Peyer's patch (tissue), 4 donors: ENCODE measurements around the gene SMURF2. TPM values are rescaled to one million over a fixed set of nuclear protein-coding genes. Genes with fewer than 3 reads are reported as not detected.

Experiments used
- DNase-seq, 3 donors: peaks; one replicate each; pipeline ENCODE4 v3.0.0-alpha.2; 2017 to 2019
- H3K27ac ChIP-seq, 4 donors: fragments of 200-600 bp; sonication (generic); one replicate each; pipeline ENCODE4 v1.5.1; 2016 to 2019
- H3K27me3 ChIP-seq, 2 donors: fragments of 200-600 bp; sonication (generic); one replicate each; pipeline ENCODE4 v1.5.1; 2019
- H3K36me3 ChIP-seq, 3 donors: fragments of 200-600 bp; sonication (generic); one replicate each; pipeline ENCODE4 v1.5.1; 2016 to 2019
- H3K4me1 ChIP-seq, 4 donors: fragments of 200-600 bp; sonication (generic); one replicate each; pipeline ENCODE4 v1.5.1; 2016 to 2019
- H3K4me3 ChIP-seq, 4 donors: fragments of 200-600 bp; sonication (generic); 1 replicate in 3 of 4; 2 replicates in 1 of 4; pipeline ENCODE4 v1.5.1; 2016 to 2019; ENCODE audit warnings: mild to moderate bottlenecking in 1 of 4
- H3K9me3 ChIP-seq, 4 donors: fragments of 200-600 bp; sonication (generic); one replicate each; pipeline ENCODE4 v1.5.1; 2016 to 2019; ENCODE audit warnings: mild to moderate bottlenecking in 1 of 4
- POLR2A ChIP-seq, 2 donors: fragments of 450-650 bp; IDR thresholded peaks; one replicate each; pipeline ENCODE4 v1.5.1; 2017; ENCODE audit warnings: antibody characterized with exemption in 2 of 2, mild to moderate bottlenecking in 2 of 2, moderate library complexity in 2 of 2
- small RNA-seq, 2 donors: library from RNA; depleted of rRNA; stranded (forward); fragments of <200 nt; gene quantifications; one replicate each; pipeline ENCODE3, GENCODE V24; 2016
- total RNA-seq, 4 donors: library from RNA; depleted of rRNA; stranded (reverse); fragments of >200 nt; gene quantifications; one replicate each; pipeline ENCODE4 v1.1.0, GENCODE V29; 2016
- TF ChIP-seq, protein P1 (sequence below), 6 experiments: fragments of 450-650 bp in 4 of 6; fragments of 200-600 bp in 2 of 6; sonication (generic) in 1 of 6; IDR thresholded peaks; one replicate each; pipeline ENCODE4 v1.5.1; 2017 to 2019; ENCODE audit warnings: antibody characterized with exemption in 6 of 6, mild to moderate bottlenecking in 3 of 6, moderate library complexity in 1 of 6

SMURF2 gene
- total RNA-seq, 4 donors from 2014 or later: 34.3 to 41.6 (median 37.5) TPM

DNA sequence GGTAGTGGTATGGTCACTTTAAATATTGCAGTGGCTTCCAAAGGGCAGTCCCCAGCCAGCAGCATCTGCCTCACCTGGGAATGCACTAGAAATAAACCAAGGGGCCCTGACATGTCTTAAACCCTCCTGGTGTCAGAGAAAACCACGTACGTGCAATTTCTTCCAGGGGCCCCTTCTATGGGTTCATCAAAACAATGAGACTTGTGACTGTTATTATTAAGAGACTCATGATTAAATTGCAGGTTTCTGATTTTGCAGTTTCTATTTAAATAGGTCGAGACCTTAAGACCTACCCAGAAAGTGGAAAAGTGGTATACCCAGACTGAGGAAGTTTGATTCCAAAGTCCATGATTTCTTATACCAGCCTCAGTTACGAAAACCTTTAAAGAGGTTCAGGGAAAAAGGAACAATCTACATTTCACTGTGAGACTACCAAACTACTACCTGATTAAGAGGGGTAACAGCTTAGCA lies 164.5 kb downstream of the SMURF2 start:
- peaks cover 0 to 55% (median 3%) of the 10 kb centered on the region in 3 donors for H3K36me3 ChIP-seq
- H3K27me3 ChIP-seq: no peaks in the 10 kb centered on the region
- H3K27ac ChIP-seq: peak overlapping the region; percentile 66 to 92 (median 84)
- no peak for DNase-seq
- no peak for TF ChIP-seq POLR2A (IDR thresholded peaks at IDR 0.05)
- TF ChIP-seq, protein P1, sequence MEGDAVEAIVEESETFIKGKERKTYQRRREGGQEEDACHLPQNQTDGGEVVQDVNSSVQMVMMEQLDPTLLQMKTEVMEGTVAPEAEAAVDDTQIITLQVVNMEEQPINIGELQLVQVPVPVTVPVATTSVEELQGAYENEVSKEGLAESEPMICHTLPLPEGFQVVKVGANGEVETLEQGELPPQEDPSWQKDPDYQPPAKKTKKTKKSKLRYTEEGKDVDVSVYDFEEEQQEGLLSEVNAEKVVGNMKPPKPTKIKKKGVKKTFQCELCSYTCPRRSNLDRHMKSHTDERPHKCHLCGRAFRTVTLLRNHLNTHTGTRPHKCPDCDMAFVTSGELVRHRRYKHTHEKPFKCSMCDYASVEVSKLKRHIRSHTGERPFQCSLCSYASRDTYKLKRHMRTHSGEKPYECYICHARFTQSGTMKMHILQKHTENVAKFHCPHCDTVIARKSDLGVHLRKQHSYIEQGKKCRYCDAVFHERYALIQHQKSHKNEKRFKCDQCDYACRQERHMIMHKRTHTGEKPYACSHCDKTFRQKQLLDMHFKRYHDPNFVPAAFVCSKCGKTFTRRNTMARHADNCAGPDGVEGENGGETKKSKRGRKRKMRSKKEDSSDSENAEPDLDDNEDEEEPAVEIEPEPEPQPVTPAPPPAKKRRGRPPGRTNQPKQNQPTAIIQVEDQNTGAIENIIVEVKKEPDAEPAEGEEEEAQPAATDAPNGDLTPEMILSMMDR (IDR thresholded peaks at IDR 0.05): no peak
- H3K9me3 ChIP-seq: no peaks in the 10 kb centered on the region
- H3K4me1 ChIP-seq: peaks cover 0 to 60% (median 9%) of the 10 kb centered on the region in 4 donors
- peak overlapping the region; percentile 62 to 90 (median 70) for H3K4me3 ChIP-seq

DNA sequence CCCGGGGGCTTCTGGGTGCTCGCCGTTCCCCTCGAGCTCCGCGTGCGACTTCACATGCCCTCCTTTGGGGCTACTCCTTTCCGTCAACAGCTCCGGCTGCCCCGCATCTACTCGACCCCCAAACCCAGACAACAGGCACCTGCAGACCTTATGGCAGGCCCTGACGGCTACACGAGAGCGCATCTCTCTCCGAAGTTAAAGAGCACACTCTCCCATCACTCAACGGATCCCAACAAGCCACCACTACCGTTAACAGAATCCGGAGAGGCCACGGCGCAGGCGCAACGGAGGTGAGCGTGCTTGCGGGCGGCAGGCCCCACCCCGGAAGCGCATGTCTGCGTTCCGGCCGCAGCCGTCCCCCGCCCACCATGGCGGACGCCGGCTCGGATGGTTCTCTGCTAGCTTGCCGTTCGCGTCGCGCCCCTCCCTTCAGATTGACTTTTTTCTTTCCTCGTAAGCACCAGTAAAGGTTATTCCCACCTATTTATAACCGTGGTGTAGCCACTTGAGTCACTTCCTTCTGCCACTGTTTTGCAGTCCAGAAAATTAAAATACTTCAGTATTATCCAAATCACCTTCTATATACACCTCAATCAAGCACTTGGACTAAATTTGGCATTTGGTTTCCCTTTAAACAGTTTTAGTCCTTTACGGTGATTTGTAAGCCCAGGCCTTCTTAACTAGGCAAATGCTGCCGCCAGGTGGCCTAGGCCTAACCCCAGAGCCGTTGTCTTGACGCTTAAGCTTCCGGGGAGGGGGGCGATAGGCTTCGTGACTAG lies 165.1 kb downstream of the SMURF2 start, which contains the start of gene POLG2:
POLG2 (minus strand) TSS at position 269 of the 779 bp plus-strand sequence; CDS start at position 183, 86 bp downstream.
- Histone ChIP-seq H3K27me3 (no peaks in the 10 kb centered on the region), H3K9me3 (no peaks in the 10 kb centered on the region), H3K36me3 (peaks cover 0 to 49% (median 3%) of the 10 kb centered on the region in 3 donors), H3K4me3 (peak within 1 kb of the TSS; percentile 62 to 90 (median 70)), H3K4me1 (peaks cover 0 to 55% (median 9%) of the 10 kb centered on the region in 4 donors), H3K27ac (peak within 1 kb of the TSS; percentile 66 to 92 (median 84))
- peak; percentile 92 to 97 (median 94) for DNase-seq
- TF ChIP-seq, protein P1 (IDR thresholded peaks at IDR 0.05): peak; percentile 27 to 66 (median 56)
- peak in 1 of 2 donors; percentile 59 for TF ChIP-seq POLR2A (IDR thresholded peaks at IDR 0.05)

DNA sequence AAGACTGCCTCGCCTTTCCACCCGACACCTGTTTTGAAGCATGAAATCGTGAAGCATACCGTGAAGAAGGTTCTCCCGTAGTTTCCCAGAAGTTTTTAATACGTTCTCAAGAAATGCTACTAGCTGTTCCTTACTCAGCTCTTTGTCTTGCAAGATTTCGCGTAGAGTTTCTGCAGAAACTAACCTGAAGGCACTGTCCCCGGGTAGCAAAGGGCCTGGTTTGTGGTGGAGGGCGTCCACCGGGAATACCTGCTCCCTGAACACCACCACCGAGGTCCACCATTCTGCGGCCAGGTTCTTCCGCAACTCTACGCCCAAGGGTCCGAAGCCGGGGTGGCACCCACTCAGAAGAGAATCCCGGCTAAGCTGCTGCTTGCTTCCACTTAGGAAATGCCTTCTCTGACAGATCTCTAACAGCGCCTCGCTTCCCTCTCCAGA lies 165.7 kb downstream of the SMURF2 start:
- H3K36me3 ChIP-seq: peaks cover 0 to 43% (median under 1%) of the 10 kb centered on the region in 3 donors

More for the DNA sequence above, 165.7 kb downstream of the SMURF2 start:
- Histone ChIP-seq H3K27ac (peak overlapping the region; percentile 66 to 92 (median 84)), H3K4me3 (peak overlapping the region; percentile 62 to 90 (median 70)), H3K27me3 (no peaks in the 10 kb centered on the region), H3K9me3 (no peaks in the 10 kb centered on the region), H3K4me1 (peaks cover 0 to 49% (median 9%) of the 10 kb centered on the region in 4 donors)
- TF ChIP-seq POLR2A (IDR thresholded peaks at IDR 0.05): no peak
- TF ChIP-seq, protein P1 (IDR thresholded peaks at IDR 0.05): no peak
- no peak for DNase-seq

Small RNA genes lying within 50 kb of the gene (small RNA-seq; reads per million reads assigned to genes)
- gene AC009994.1: 0 reads per million in 2 donors

Other genes starting within 250 kb of the SMURF2 start
- gene MILR1, start 213.2 kb downstream of the SMURF2 start, total RNA-seq: 10 to 100 TPM in 1 of 4 donors, 1 to 10 TPM in 2, not detected in 1; 3.3 to 10.7 (median 5.6) TPM
- 10 to 100 TPM in 2 of 4 donors, 1 to 10 TPM in 2; 3.5 to 33.0 (median 11.0) TPM for gene POLG2, start 165.3 kb downstream of the SMURF2 start, total RNA-seq
- 1,000 to 10,000 TPM in 1 of 4 donors, 100 to 1,000 TPM in 3; 381 to 1,017 (median 503) TPM for gene DDX5, start 156.0 kb downstream of the SMURF2 start, total RNA-seq
- 100 to 1,000 TPM in 1 of 4 donors, 10 to 100 TPM in 3; 51.1 to 187 (median 79.4) TPM for gene CEP95, start 155.3 kb downstream of the SMURF2 start, total RNA-seq